ENCODE data around the gene TMEM9.

Gene TMEM9

DNA sequence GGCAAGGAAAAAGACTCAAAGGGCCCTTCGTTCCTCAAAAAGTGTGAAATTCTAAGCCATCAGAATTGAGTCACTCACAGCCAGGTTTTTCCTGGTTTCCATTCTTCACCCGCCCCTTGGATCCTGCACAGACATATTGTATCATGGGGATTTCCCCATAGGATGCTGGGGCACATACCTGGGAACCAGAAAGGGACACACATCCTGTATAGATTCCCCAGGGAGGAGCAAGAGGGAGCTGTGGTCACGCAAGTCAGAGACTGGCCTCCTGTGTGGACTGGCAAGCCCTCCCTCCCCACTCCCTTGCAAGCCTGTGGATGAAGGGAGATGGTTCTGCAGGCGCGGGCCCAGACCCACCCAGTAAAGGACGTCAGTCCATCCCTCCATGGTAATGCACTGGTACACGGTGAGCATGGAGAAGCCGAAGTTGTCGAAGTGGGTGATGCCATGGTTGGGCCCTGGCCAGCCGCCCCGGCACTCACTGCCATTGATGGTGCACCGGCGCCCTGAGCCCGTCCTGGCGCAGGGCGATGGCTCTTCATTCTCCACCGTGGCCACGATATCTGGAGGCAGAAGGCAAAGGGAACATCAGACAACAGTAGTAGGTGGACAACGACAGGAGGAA lies 65.3 kb downstream of the TMEM9 start:
- H3K36me3 Mint-ChIP-seq (ENCODE audit: insufficient read depth): peaks cover 1% of the 10 kb centered on the region
- no peaks in the 10 kb centered on the region for H3K4me1 Mint-ChIP-seq
- peaks cover 50% of the 10 kb centered on the region for H3K27me3 Mint-ChIP-seq
- ATAC-seq (replicated peaks; ENCODE audit: extremely low read depth, poor library complexity, severe bottlenecking): no peak
- no peak overlapping the region for H3K27ac Mint-ChIP-seq (ENCODE audit: low read depth)
- no peaks in the 10 kb centered on the region for H3K9me3 Mint-ChIP-seq
- no peak overlapping the region for H3K4me3 Mint-ChIP-seq
- DNase-seq (ENCODE audit: low spot score in 2 of 2): no peak

DNA sequence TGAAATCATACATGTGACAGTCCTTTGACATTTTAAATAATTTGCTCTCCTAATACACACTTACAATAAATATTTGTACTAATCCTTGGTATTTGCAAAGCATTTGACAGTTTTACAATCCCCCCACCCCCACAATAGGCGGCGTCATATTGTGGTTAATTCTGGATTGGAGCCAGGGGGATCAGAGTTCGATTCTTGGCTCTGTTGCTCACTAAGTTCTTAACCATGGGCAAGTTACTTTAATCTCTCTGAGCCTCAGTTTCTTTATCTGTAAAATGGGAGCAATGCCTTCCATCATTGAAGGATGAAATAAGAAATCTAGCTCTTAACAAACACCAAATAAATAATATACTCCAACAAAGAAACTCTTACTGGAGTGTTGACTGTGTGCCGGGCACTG lies 65.9 kb downstream of the TMEM9 start:
- Mint-ChIP-seq H3K4me1 (no peaks in the 10 kb centered on the region), H3K27ac (ENCODE audit: low read depth) (no peak overlapping the region), H3K36me3 (ENCODE audit: insufficient read depth) (no peaks in the 10 kb centered on the region), H3K9me3 (no peaks in the 10 kb centered on the region), H3K27me3 (peaks cover 50% of the 10 kb centered on the region), H3K4me3 (no peak overlapping the region)
- no peak for DNase-seq (ENCODE audit: low spot score in 2 of 2)
- no peak for ATAC-seq (replicated peaks; ENCODE audit: extremely low read depth, poor library complexity, severe bottlenecking)

DNA sequence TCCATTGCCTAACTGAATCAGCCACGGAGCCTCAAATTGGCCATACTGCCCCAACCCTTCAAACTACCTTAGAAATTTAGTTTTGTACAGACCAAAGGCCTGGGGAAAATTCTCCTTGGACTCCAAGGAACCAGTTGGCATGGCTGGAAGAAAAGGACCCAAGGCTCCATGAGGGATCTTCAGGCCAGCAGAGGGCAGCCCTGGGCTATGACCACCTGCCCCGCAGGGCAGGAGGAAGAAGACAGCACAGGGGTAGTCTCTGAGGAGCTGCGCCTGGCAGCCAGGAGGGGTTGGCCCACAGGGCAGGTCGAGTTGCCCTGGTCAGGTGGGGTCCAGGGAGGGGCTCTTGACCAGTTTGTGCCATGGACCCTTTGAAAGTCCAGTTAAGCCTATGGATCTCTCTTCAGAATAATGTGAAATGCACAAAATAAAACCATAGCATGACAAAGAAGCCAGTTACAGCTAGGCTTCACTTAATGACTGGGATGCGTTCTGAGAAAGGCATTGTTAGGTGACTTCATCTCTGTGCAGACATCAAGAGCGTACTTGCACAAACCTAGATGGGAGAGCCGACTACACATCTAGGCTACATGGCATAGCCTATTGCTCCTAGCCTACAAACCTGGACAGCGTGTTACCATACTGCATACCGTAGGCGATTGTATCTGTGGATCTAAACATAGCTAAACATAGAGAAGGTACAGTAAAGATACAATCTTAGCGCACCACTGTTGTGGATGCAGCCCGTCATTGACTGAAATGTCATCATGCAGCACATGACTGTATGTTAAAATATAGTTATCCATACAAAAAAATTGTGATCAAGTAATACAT lies 68.2 kb downstream of the TMEM9 start:
- no peak for ATAC-seq (replicated peaks; ENCODE audit: extremely low read depth, poor library complexity, severe bottlenecking)
- Mint-ChIP-seq H3K27me3 (peaks cover 40% of the 10 kb centered on the region), H3K36me3 (ENCODE audit: insufficient read depth) (no peaks in the 10 kb centered on the region), H3K27ac (ENCODE audit: low read depth) (no peak overlapping the region), H3K9me3 (no peaks in the 10 kb centered on the region), H3K4me3 (no peak overlapping the region), H3K4me1 (no peaks in the 10 kb centered on the region)
- DNase-seq (ENCODE audit: low spot score in 2 of 2): no peak

Measured in central memory CD8-positive, alpha-beta T cell (primary cell).